Spleen (tissue), 11 donors: Measurements from ENCODE around the gene P4HA3. TPM values are rescaled to one million over a fixed set of nuclear protein-coding genes. Genes with fewer than 3 reads are reported as not detected.

Experiments used
- DNase-seq: peaks from one replicate; pipeline ENCODE4 v3.0.0-alpha.2; 2020
- H3K27ac ChIP-seq, 8 donors: fragments of 200-600 bp; sonication (generic) in 7 of 8; 1 replicate in 4 of 8; 2 replicates in 4 of 8; pipeline versions ENCODE4 v1.5.0 to v1.8.0; 2016 to 2021; ENCODE audit warnings: inconsistent platforms in 4 of 8, mild to moderate bottlenecking in 4 of 8, moderate library complexity in 1 of 8
- H3K27me3 ChIP-seq, 7 donors: fragments of 200-600 bp; sonication (generic) in 6 of 7; replicated peaks in 1 of 7; 1 replicate in 4 of 7; 2 replicates in 3 of 7; pipeline versions ENCODE4 v1.5.0 to v1.8.0; 2016 to 2021; ENCODE audit warnings: inconsistent platforms in 3 of 7, mild to moderate bottlenecking in 1 of 7
- H3K36me3 ChIP-seq, 6 donors: fragments of 200-600 bp; sonication (generic) in 5 of 6; 1 replicate in 4 of 6; 2 replicates in 2 of 6; pipeline versions ENCODE4 v1.5.0 to v1.8.0; 2016 to 2021; ENCODE audit warnings: inconsistent platforms in 2 of 6
- H3K4me1 ChIP-seq, 6 donors: fragments of 200-600 bp; sonication (generic) in 5 of 6; 1 replicate in 3 of 6; 2 replicates in 3 of 6; pipeline versions ENCODE4 v1.5.0 to v1.8.0; 2016 to 2021; ENCODE audit warnings: inconsistent platforms in 3 of 6
- H3K4me3 ChIP-seq, 8 donors: fragments of 200-600 bp; sonication (generic) in 7 of 8; 1 replicate in 4 of 8; 2 replicates in 4 of 8; pipeline versions ENCODE4 v1.5.0 to v1.8.0; 2016 to 2021; ENCODE audit warnings: inconsistent platforms in 4 of 8, mild to moderate bottlenecking in 4 of 8, moderate library complexity in 2 of 8
- H3K9me3 ChIP-seq, 8 donors: fragments of 200-600 bp; sonication (generic) in 7 of 8; 1 replicate in 4 of 8; 2 replicates in 4 of 8; pipeline versions ENCODE4 v1.5.0 to v1.8.0; 2016 to 2021; ENCODE audit warnings: inconsistent platforms in 4 of 8
- CTCF ChIP-seq, 11 experiments: fragments of 200-600 bp in 7 of 11; fragments of 450-650 bp in 4 of 11; sonication (generic) in 4 of 11; IDR thresholded peaks in 8 of 11; conservative IDR thresholded peaks in 3 of 11; 1 replicate in 7 of 11; 2 replicates in 4 of 11; pipeline versions ENCODE4 v1.4.0 to v1.8.0; 2016 to 2021; ENCODE audit warnings: antibody characterized with exemption in 11 of 11, inconsistent platforms in 4 of 11, mild to moderate bottlenecking in 1 of 11
- POLR2A ChIP-seq, 3 donors: fragments of 450-650 bp; IDR thresholded peaks; one replicate each; pipeline ENCODE4 v1.5.1; 2017; ENCODE audit warnings: antibody characterized with exemption in 3 of 3, mild to moderate bottlenecking in 1 of 3
- POLR2AphosphoS5 ChIP-seq, 3 donors: sonication (generic); formaldehyde crosslinking; IDR thresholded peaks; one replicate each; pipeline ENCODE4 v1.5.1; 2017; ENCODE audit warnings: antibody characterized with exemption in 3 of 3
- WGBS, 5 donors: extraction: QIAGEN DNeasy Blood & Tissue Kit in 3 of 5; methylation state at CpG; one replicate each; pipeline versions ENCODE4 v1.1.5 to v1.1.7; 2013 to 2018; 5-methylcytosine and 5-hydroxymethylcytosine counted together
- intact Hi-C: fragments of 100-400 bp; cut with DNase I; formaldehyde crosslinking; loops from one replicate; pipeline ENCODE4 v1.15.0; 2023; ENCODE audit warnings: low total_unique reads
- polyA plus RNA-seq, 3 donors: library from polyadenylated mRNA; stranded (reverse); fragments of 200-250 nt; gene quantifications; one replicate each; pipeline ENCODE4 v1.2.1, GENCODE V29; 2013
- total RNA-seq, 7 donors: library from RNA; depleted of rRNA in 3 of 7; stranded (reverse); fragments of >200 nt in 3 of 7; fragmentation: NEBNext Ultra II Directional in 4 of 7; extraction: Animal tissue kit (Norgen Biotek cat#: 25700) in 4 of 7; gene quantifications; one replicate each; pipeline versions ENCODE4 v1.1.0 to v1.2.1, GENCODE V29; 2016 to 2021
- donor health status: healthy with polysubstance abuse.
- donor health status: DM: no; HTN: no; CAD: no; lungs with moderate emphysema.
- donor health status: DM: no; HTN: no; CAD: no.
- donor health status: Bipolar disorder and iron deficiency.
- donor health status: healthy.
- donor health status: DM: no; HTN: no; CAD: no.
- donor health status: DM: yes; HTN: yes; CAD: no.

Gene P4HA3
- total and polyA plus RNA-seq, 10 donors: 0.39 to 0.44 TPM; not detected in 8

- intact Hi-C loops: no loop called here
- Histone ChIP-seq H3K9me3 (no peaks in the 10 kb centered on the region), H3K4me3 (no peak overlapping the region), H3K27me3 (no peaks in the 10 kb centered on the region), H3K36me3 (peaks cover 0 to 42% (median 5%) of the 10 kb centered on the region in 6 donors), H3K27ac (no peak overlapping the region), H3K4me1 (no peaks in the 10 kb centered on the region)
- DNase-seq: no peak
- no peak for TF ChIP-seq CTCF (IDR thresholded peaks at IDR 0.05 in 8 of 11, conservative IDR thresholded peaks at IDR 0.05 in 3 of 11)
- TF ChIP-seq POLR2AphosphoS5 (IDR thresholded peaks at IDR 0.05): no peak
- TF ChIP-seq POLR2A (IDR thresholded peaks at IDR 0.05): no peak
- 88 to 96% (median 90%) methylated on average over 2 of the region's 2 CpGs for WGBS, 5 donors
Measured at GRCh38 chr11:74347381-74347780, 35.9 kb upstream of the P4HA3 start.

GRCh38 chr11:74345420-74345819 is 34.0 kb upstream of the P4HA3 start:
- TF ChIP-seq POLR2A (IDR thresholded peaks at IDR 0.05) (no peak), POLR2AphosphoS5 (IDR thresholded peaks at IDR 0.05) (no peak), CTCF (IDR thresholded peaks at IDR 0.05 in 8 of 11, conservative IDR thresholded peaks at IDR 0.05 in 3 of 11) (no peak)
- intact Hi-C loops: no loop called here
- no peak for DNase-seq
- H3K27ac ChIP-seq: no peak overlapping the region
- H3K9me3 ChIP-seq: no peaks in the 10 kb centered on the region
- H3K27me3 ChIP-seq: no peaks in the 10 kb centered on the region
- WGBS, 5 donors: 38 to 74% (median 49%) methylated on average over 1 of the region's 1 CpG
- peaks cover 0 to 49% (median 5%) of the 10 kb centered on the region in 6 donors for H3K36me3 ChIP-seq
- H3K4me3 ChIP-seq: no peak overlapping the region
- H3K4me1 ChIP-seq: no peaks in the 10 kb centered on the region

- no peaks in the 10 kb centered on the region for H3K27me3 ChIP-seq
- TF ChIP-seq POLR2A (IDR thresholded peaks at IDR 0.05) (no peak), CTCF (IDR thresholded peaks at IDR 0.05 in 8 of 11, conservative IDR thresholded peaks at IDR 0.05 in 3 of 11) (no peak), POLR2AphosphoS5 (IDR thresholded peaks at IDR 0.05) (no peak)
- intact Hi-C loops: no loop called here
- no peak overlapping the region for H3K4me3 ChIP-seq
- no peak for DNase-seq
- no peak overlapping the region for H3K27ac ChIP-seq
- H3K36me3 ChIP-seq: peaks cover 0 to 74% (median 5%) of the 10 kb centered on the region in 6 donors
- H3K9me3 ChIP-seq: no peaks in the 10 kb centered on the region
- H3K4me1 ChIP-seq: no peaks in the 10 kb centered on the region
- WGBS, 5 donors: 50 to 80% (median 69%) methylated on average over 1 of the region's 1 CpG
Measured at GRCh38 chr11:74341921-74342320, 30.5 kb upstream of the P4HA3 start.

GRCh38 chr11:74339619-74340018 is 28.2 kb upstream of the P4HA3 start:
- no peak overlapping the region for H3K27ac ChIP-seq
- no peak overlapping the region for H3K4me3 ChIP-seq

More at GRCh38 chr11:74339619-74340018, 28.2 kb upstream of the P4HA3 start:
- Histone ChIP-seq H3K27me3 (no peaks in the 10 kb centered on the region), H3K9me3 (no peaks in the 10 kb centered on the region), H3K4me1 (no peaks in the 10 kb centered on the region), H3K36me3 (peaks cover 0 to 81% (median 4%) of the 10 kb centered on the region in 6 donors)
- intact Hi-C loops: no loop called here
- DNase-seq: no peak
- TF ChIP-seq CTCF (IDR thresholded peaks at IDR 0.05 in 8 of 11, conservative IDR thresholded peaks at IDR 0.05 in 3 of 11): no peak
- TF ChIP-seq POLR2A (IDR thresholded peaks at IDR 0.05): no peak
- no peak for TF ChIP-seq POLR2AphosphoS5 (IDR thresholded peaks at IDR 0.05)
